ENCODE measurements around the gene PIGB. TPM values are rescaled to one million over a fixed set of nuclear protein-coding genes. Genes with fewer than 3 reads are reported as not detected.

PIGB gene
- total RNA-seq, 1 donor from 2014 or later: 10.9 TPM

GRCh38 chr15:55372701-55373440 lies 53.8 kb downstream of the PIGB start:
- no peak for DNase-seq (ENCODE audit: low read depth)

GRCh38 chr15:55379095-55379494 lies 60.1 kb downstream of the PIGB start:
- no peaks in the 10 kb centered on the region for H3K27me3 ChIP-seq (ENCODE audit: control insufficient read depth, insufficient read depth, low read length)
- H3K36me3 ChIP-seq (ENCODE audit: control insufficient read depth, insufficient read depth, low read length): no peaks in the 10 kb centered on the region
- TF ChIP-seq, protein P1, sequence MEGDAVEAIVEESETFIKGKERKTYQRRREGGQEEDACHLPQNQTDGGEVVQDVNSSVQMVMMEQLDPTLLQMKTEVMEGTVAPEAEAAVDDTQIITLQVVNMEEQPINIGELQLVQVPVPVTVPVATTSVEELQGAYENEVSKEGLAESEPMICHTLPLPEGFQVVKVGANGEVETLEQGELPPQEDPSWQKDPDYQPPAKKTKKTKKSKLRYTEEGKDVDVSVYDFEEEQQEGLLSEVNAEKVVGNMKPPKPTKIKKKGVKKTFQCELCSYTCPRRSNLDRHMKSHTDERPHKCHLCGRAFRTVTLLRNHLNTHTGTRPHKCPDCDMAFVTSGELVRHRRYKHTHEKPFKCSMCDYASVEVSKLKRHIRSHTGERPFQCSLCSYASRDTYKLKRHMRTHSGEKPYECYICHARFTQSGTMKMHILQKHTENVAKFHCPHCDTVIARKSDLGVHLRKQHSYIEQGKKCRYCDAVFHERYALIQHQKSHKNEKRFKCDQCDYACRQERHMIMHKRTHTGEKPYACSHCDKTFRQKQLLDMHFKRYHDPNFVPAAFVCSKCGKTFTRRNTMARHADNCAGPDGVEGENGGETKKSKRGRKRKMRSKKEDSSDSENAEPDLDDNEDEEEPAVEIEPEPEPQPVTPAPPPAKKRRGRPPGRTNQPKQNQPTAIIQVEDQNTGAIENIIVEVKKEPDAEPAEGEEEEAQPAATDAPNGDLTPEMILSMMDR (IDR thresholded peaks at IDR 0.05; ENCODE audit: insufficient read depth, low read length, poor library complexity, severe bottlenecking): no peak
- no peak for DNase-seq (ENCODE audit: low read depth)
- no peak overlapping the region for H3K4me3 ChIP-seq (ENCODE audit: low read depth, low read length)

More at GRCh38 chr15:55372701-55373440, 53.8 kb downstream of the PIGB start:
- H3K27me3 ChIP-seq (ENCODE audit: control insufficient read depth, insufficient read depth, low read length): no peaks in the 10 kb centered on the region
- TF ChIP-seq, protein P1 (IDR thresholded peaks at IDR 0.05; ENCODE audit: insufficient read depth, low read length, poor library complexity, severe bottlenecking): no peak
- no peaks in the 10 kb centered on the region for H3K36me3 ChIP-seq (ENCODE audit: control insufficient read depth, insufficient read depth, low read length)
- H3K4me3 ChIP-seq (ENCODE audit: low read depth, low read length): no peak overlapping the region

DNA sequence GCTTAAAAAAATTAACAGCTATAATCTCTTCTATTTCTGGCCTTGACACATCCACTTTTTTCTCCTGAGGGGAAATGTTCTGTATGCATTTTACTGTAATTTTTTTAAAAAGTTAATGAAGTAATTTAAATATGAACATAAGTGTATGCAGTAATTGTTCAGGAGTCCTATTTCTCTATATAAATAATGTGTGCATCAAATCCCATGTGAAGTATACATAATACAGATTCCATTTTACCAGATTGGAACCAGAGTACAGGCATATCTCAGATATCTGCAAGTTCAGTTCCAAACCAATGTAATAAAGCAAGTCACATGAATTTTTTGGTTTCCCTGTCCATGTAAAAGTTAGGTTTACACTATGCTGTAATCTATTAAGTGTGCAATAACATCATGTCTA lies 62.6 kb downstream of the PIGB start:
- no peaks in the 10 kb centered on the region for H3K27me3 ChIP-seq (ENCODE audit: control insufficient read depth, insufficient read depth, low read length)
- no peak for DNase-seq (ENCODE audit: low read depth)
- no peak overlapping the region for H3K4me3 ChIP-seq (ENCODE audit: low read depth, low read length)
- no peaks in the 10 kb centered on the region for H3K36me3 ChIP-seq (ENCODE audit: control insufficient read depth, insufficient read depth, low read length)
- TF ChIP-seq, protein P1 (IDR thresholded peaks at IDR 0.05; ENCODE audit: insufficient read depth, low read length, poor library complexity, severe bottlenecking): no peak

DNA sequence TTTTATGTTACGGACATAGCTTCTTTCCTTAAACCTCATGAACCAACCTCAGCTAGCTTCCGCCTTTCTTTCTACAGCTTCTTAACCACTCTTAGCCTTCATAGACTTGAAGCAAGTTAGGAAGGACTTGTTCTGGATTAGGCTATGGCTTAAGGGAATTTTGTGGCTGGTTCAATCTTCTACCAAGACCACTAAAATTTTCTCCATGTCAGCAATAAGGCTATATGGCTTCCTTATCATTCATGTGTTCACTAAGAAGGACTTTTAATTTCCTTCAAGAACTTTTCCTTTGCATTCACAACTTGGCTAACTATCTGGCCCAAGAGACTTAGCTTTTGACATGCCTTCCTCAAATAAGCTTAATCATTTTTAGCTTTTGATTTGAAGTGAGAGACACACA lies 64.7 kb downstream of the PIGB start:
- no peak for DNase-seq (ENCODE audit: low read depth)
- TF ChIP-seq, protein P1 (IDR thresholded peaks at IDR 0.05; ENCODE audit: insufficient read depth, low read length, poor library complexity, severe bottlenecking): no peak
- H3K27me3 ChIP-seq (ENCODE audit: control insufficient read depth, insufficient read depth, low read length): no peaks in the 10 kb centered on the region

DNA sequence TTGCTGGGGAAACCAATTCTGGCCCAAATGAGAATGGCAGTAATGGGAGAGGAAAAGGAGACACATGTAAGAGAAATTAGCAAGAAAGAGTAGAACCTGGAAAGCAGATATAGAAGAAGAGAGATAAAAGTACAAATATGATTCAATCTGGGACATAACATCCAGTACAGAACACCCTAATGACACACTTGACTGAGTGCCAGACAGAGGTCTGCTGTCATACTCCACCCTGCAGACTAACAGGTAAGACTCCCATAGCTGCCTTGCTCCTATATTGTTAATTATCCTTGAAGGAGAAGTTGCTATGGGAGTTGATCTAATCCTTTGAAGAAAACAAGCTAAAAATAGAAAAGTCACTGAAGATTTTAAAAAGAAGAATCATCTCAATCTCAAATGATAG lies 68.0 kb downstream of the PIGB start:
- Histone ChIP-seq H3K4me3 (ENCODE audit: low read depth, low read length) (no peak overlapping the region), H3K36me3 (ENCODE audit: control insufficient read depth, insufficient read depth, low read length) (no peaks in the 10 kb centered on the region), H3K27me3 (ENCODE audit: control insufficient read depth, insufficient read depth, low read length) (no peaks in the 10 kb centered on the region)
- DNase-seq (ENCODE audit: low read depth): no peak
- TF ChIP-seq, protein P1 (IDR thresholded peaks at IDR 0.05; ENCODE audit: insufficient read depth, low read length, poor library complexity, severe bottlenecking): no peak

More for the DNA sequence above, 64.7 kb downstream of the PIGB start:
- Histone ChIP-seq H3K36me3 (ENCODE audit: control insufficient read depth, insufficient read depth, low read length) (no peaks in the 10 kb centered on the region), H3K4me3 (ENCODE audit: low read depth, low read length) (no peak overlapping the region)

DNA sequence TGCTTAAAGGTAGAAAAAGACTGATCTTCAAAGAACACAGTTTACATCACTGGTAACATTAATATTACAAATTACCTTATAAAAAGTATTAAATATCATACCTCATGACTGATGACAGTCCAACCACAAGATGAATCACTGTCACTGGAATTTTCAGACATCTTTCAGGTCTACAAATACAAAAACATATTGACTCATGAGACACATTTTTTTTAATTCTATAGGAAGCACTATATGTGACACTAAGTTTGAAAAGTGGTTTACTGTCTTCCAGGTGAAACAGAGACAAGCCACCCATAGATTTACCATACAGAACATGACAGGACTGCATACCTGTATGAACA lies 70.2 kb downstream of the PIGB start:
- no peak overlapping the region for H3K4me3 ChIP-seq (ENCODE audit: low read depth, low read length)
- TF ChIP-seq, protein P1 (IDR thresholded peaks at IDR 0.05; ENCODE audit: insufficient read depth, low read length, poor library complexity, severe bottlenecking): no peak
- no peaks in the 10 kb centered on the region for H3K36me3 ChIP-seq (ENCODE audit: control insufficient read depth, insufficient read depth, low read length)
- no peaks in the 10 kb centered on the region for H3K27me3 ChIP-seq (ENCODE audit: control insufficient read depth, insufficient read depth, low read length)
- no peak for DNase-seq (ENCODE audit: low read depth)
